Tibial nerve (tissue), 4 donors: ENCODE data around the gene ATP1A4. TPM values are rescaled to one million over a fixed set of nuclear protein-coding genes. Genes with fewer than 3 reads are reported as not detected.

Experiments used
- DNase-seq, 2 donors: peaks; one replicate each; pipeline ENCODE4 v3.0.0-alpha.2; 2019; ENCODE audit warnings: low spot score in 2 of 2
- H3K27ac ChIP-seq, 4 donors: fragments of 200-600 bp; sonication (generic) in 3 of 4; one replicate each; pipeline ENCODE4 v1.5.1; 2017 to 2019; ENCODE audit warnings: mild to moderate bottlenecking in 1 of 4
- H3K27me3 ChIP-seq, 2 donors: fragments of 200-600 bp; sonication (generic) in 1 of 2; one replicate each; pipeline versions ENCODE4 v1.5.1 to v1.6.0; 2017 to 2019
- H3K36me3 ChIP-seq, 3 donors: fragments of 200-600 bp; sonication (generic); one replicate each; pipeline ENCODE4 v1.5.1; 2018 to 2019
- H3K4me1 ChIP-seq, 4 donors: fragments of 200-600 bp; sonication (generic) in 3 of 4; one replicate each; pipeline ENCODE4 v1.5.1; 2017 to 2019
- H3K4me3 ChIP-seq, 4 donors: fragments of 200-600 bp; sonication (generic) in 3 of 4; one replicate each; pipeline ENCODE4 v1.5.1; 2017 to 2019; ENCODE audit warnings: mild to moderate bottlenecking in 1 of 4, moderate library complexity in 1 of 4
- H3K9me3 ChIP-seq, 4 donors: fragments of 200-600 bp; sonication (generic) in 3 of 4; one replicate each; pipeline ENCODE4 v1.5.1; 2017 to 2019
- EP300 ChIP-seq, 2 donors: sonication (generic); formaldehyde crosslinking; IDR thresholded peaks; one replicate each; pipeline ENCODE4 v1.6.1; 2017; ENCODE audit warnings: antibody characterized with exemption in 2 of 2, mild to moderate bottlenecking in 1 of 2
- POLR2A ChIP-seq, 2 donors: fragments of 450-650 bp; IDR thresholded peaks; one replicate each; pipeline ENCODE4 v1.6.1; 2017; ENCODE audit warnings: antibody characterized with exemption in 2 of 2, mild to moderate bottlenecking in 2 of 2, moderate library complexity in 2 of 2
- WGBS, 2 donors: methylation state at CpG; one replicate each; pipeline ENCODE4 v1.1.5; 2018; 5-methylcytosine and 5-hydroxymethylcytosine counted together
- total RNA-seq, 4 donors: library from RNA; depleted of rRNA; stranded (reverse); fragments of >200 nt; gene quantifications; one replicate each; pipeline ENCODE4 v1.1.0, GENCODE V29; 2016
- TF ChIP-seq, protein P1 (sequence below), 5 experiments: fragments of 200-600 bp in 3 of 5; fragments of 450-650 bp in 2 of 5; sonication (generic) in 3 of 5; IDR thresholded peaks; one replicate each; pipeline ENCODE4 v1.5.1; 2016 to 2019; ENCODE audit warnings: antibody characterized with exemption in 5 of 5, mild to moderate bottlenecking in 3 of 5, moderate library complexity in 2 of 5

Gene ATP1A4
- total RNA-seq, 4 donors from 2014 or later, result 0.90 to 5.0 (median 2.1) TPM

- no peak overlapping the region for H3K4me3 ChIP-seq
- peaks cover 0 to 25% (median 4%) of the 10 kb centered on the region in 4 donors for H3K4me1 ChIP-seq
- TF ChIP-seq EP300 (IDR thresholded peaks at IDR 0.05) (no peak), POLR2A (IDR thresholded peaks at IDR 0.05) (no peak)
- TF ChIP-seq, protein P1, sequence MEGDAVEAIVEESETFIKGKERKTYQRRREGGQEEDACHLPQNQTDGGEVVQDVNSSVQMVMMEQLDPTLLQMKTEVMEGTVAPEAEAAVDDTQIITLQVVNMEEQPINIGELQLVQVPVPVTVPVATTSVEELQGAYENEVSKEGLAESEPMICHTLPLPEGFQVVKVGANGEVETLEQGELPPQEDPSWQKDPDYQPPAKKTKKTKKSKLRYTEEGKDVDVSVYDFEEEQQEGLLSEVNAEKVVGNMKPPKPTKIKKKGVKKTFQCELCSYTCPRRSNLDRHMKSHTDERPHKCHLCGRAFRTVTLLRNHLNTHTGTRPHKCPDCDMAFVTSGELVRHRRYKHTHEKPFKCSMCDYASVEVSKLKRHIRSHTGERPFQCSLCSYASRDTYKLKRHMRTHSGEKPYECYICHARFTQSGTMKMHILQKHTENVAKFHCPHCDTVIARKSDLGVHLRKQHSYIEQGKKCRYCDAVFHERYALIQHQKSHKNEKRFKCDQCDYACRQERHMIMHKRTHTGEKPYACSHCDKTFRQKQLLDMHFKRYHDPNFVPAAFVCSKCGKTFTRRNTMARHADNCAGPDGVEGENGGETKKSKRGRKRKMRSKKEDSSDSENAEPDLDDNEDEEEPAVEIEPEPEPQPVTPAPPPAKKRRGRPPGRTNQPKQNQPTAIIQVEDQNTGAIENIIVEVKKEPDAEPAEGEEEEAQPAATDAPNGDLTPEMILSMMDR (IDR thresholded peaks at IDR 0.05), result no peak
- no peaks in the 10 kb centered on the region for H3K27me3 ChIP-seq
- no peaks in the 10 kb centered on the region for H3K9me3 ChIP-seq
- H3K27ac ChIP-seq, result no peak overlapping the region
- no peaks in the 10 kb centered on the region for H3K36me3 ChIP-seq
- DNase-seq, result no peak
These were observed 40.8 kb downstream of the ATP1A4 start for GRCh38 chr1:160192234-160192633.

GRCh38 chr1:160193091-160193819 lies 41.9 kb downstream of the ATP1A4 start:
- H3K4me1 ChIP-seq, result peaks cover 0 to 25% (median 4%) of the 10 kb centered on the region in 4 donors
- 28 to 34% methylated on average over 15 to 16 of the region's 16 CpGs for WGBS, 2 donors
- H3K27ac ChIP-seq, result no peak overlapping the region
- H3K9me3 ChIP-seq, result no peaks in the 10 kb centered on the region
- no peaks in the 10 kb centered on the region for H3K27me3 ChIP-seq
- TF ChIP-seq POLR2A (IDR thresholded peaks at IDR 0.05) (no peak), EP300 (IDR thresholded peaks at IDR 0.05) (peak in 1 of 2 donors; percentile 27)
- TF ChIP-seq, protein P1 (IDR thresholded peaks at IDR 0.05), result peak; percentile 86 to 98 (median 97)
- H3K4me3 ChIP-seq, result no peak overlapping the region
- DNase-seq, result peak; percentile 80 to 94
- no peaks in the 10 kb centered on the region for H3K36me3 ChIP-seq

- Histone ChIP-seq H3K36me3 (no peaks in the 10 kb centered on the region), H3K27ac (no peak overlapping the region), H3K4me3 (no peak overlapping the region), H3K4me1 (peaks cover 0 to 25% (median 4%) of the 10 kb centered on the region in 4 donors), H3K9me3 (no peaks in the 10 kb centered on the region), H3K27me3 (no peaks in the 10 kb centered on the region)
- TF ChIP-seq EP300 (IDR thresholded peaks at IDR 0.05) (no peak), POLR2A (IDR thresholded peaks at IDR 0.05) (no peak)
- TF ChIP-seq, protein P1 (IDR thresholded peaks at IDR 0.05), result no peak
- DNase-seq, result no peak
- WGBS, 2 donors, result 80 to 83% methylated on average over 9 of the region's 9 CpGs
These were observed 42.7 kb downstream of the ATP1A4 start for GRCh38 chr1:160193832-160194736.

- TF ChIP-seq, protein P1 (IDR thresholded peaks at IDR 0.05), result no peak
- TF ChIP-seq POLR2A (IDR thresholded peaks at IDR 0.05) (no peak), EP300 (IDR thresholded peaks at IDR 0.05) (no peak)
- Histone ChIP-seq H3K36me3 (no peaks in the 10 kb centered on the region), H3K27me3 (no peaks in the 10 kb centered on the region), H3K4me3 (no peak overlapping the region), H3K27ac (no peak overlapping the region), H3K4me1 (peaks cover 0 to 19% (median 3%) of the 10 kb centered on the region in 4 donors), H3K9me3 (no peaks in the 10 kb centered on the region)
- WGBS, 2 donors, result 77 to 79% methylated on average over 2 of the region's 2 CpGs
- no peak for DNase-seq
These were observed 43.3 kb downstream of the ATP1A4 start for GRCh38 chr1:160194737-160195059.

GRCh38 chr1:160196143-160196542 lies 44.7 kb downstream of the ATP1A4 start:
- no peaks in the 10 kb centered on the region for H3K36me3 ChIP-seq
- no peak overlapping the region for H3K27ac ChIP-seq
- 85 to 89% methylated on average over 4 of the region's 4 CpGs for WGBS, 2 donors
- DNase-seq, result no peak
- H3K9me3 ChIP-seq, result no peaks in the 10 kb centered on the region
- H3K4me1 ChIP-seq, result peaks cover 0 to 12% (median 0%) of the 10 kb centered on the region in 4 donors
- TF ChIP-seq POLR2A (IDR thresholded peaks at IDR 0.05), result no peak
- no peaks in the 10 kb centered on the region for H3K27me3 ChIP-seq
- no peak overlapping the region for H3K4me3 ChIP-seq
